Heart left ventricle (tissue), 16 donors: ENCODE data around the gene FBXO44. TPM values are rescaled to one million over a fixed set of nuclear protein-coding genes. Genes with fewer than 3 reads are reported as not detected.
A peak's percentile ranks its signal among the peaks of the same experiment; 100 is the strongest.

Source experiments
- ATAC-seq, 4 donors: fragments of 200-7000 bp; cut with Tn5 transposase; one replicate each; pipeline ENCODE4 v1.9.1; 2020 to 2022; ENCODE audit warnings: moderate library complexity in 4 of 4, mild to moderate bottlenecking in 3 of 4, moderate number of reproducible peaks in 1 of 4
- DNase-seq, 5 donors: peaks; one replicate each; pipeline ENCODE4 v3.0.0-alpha.2; 2020
- H3K27ac ChIP-seq, 12 donors: fragments of 200-600 bp; sonication (generic) in 4 of 12; one replicate each; pipeline versions ENCODE4 v1.5.0 to v1.8.0; 2016 to 2022; ENCODE audit warnings: mild to moderate bottlenecking in 2 of 12
- H3K27me3 ChIP-seq, 9 donors: fragments of 200-600 bp; sonication (generic) in 2 of 9; one replicate each; pipeline versions ENCODE4 v1.5.1 to v1.8.0; 2016 to 2022; ENCODE audit warnings: mild to moderate bottlenecking in 3 of 9
- H3K36me3 ChIP-seq, 9 donors: fragments of 200-600 bp; sonication (generic) in 2 of 9; one replicate each; pipeline versions ENCODE4 v1.5.0 to v1.8.0; 2018 to 2022; ENCODE audit warnings: mild to moderate bottlenecking in 2 of 9
- H3K4me1 ChIP-seq, 12 donors: fragments of 200-600 bp; sonication (generic) in 4 of 12; one replicate each; pipeline versions ENCODE4 v1.5.0 to v1.8.0; 2016 to 2022; ENCODE audit warnings: mild to moderate bottlenecking in 3 of 12
- H3K4me3 ChIP-seq, 12 donors: fragments of 200-600 bp; sonication (generic) in 4 of 12; one replicate each; pipeline versions ENCODE4 v1.5.0 to v1.8.0; 2017 to 2022; ENCODE audit warnings: mild to moderate bottlenecking in 9 of 12, moderate library complexity in 4 of 12
- H3K9me3 ChIP-seq, 12 donors: fragments of 200-600 bp; sonication (generic) in 4 of 12; one replicate each; pipeline versions ENCODE4 v1.5.0 to v1.8.0; 2016 to 2022; ENCODE audit warnings: mild to moderate bottlenecking in 1 of 12
- POLR2A ChIP-seq, 2 donors: fragments of 450-650 bp; IDR thresholded peaks; one replicate each; pipeline ENCODE4 v1.6.1; 2017; ENCODE audit warnings: antibody characterized with exemption in 2 of 2, mild to moderate bottlenecking in 2 of 2, moderate library complexity in 2 of 2
- WGBS, 4 donors: extraction: QIAGEN DNeasy Blood & Tissue Kit in 2 of 4; methylation state at CpG; one replicate each; pipeline versions ENCODE4 v1.1.5 to v1.1.7; 2013 to 2018; 5-methylcytosine and 5-hydroxymethylcytosine counted together
- intact Hi-C, 10 donors: fragments of 100-400 bp; cut with DNase I; formaldehyde crosslinking; loops; one replicate each; pipeline versions ENCODE4 v1.11.1 to v1.14.2; 2022
- polyA plus RNA-seq, 2 donors: library from polyadenylated mRNA; stranded (reverse); fragments of 200-250 nt; gene quantifications; one replicate each; pipeline ENCODE4 v1.2.3, GENCODE V29; 2013
- total RNA-seq, 9 donors: library from RNA; depleted of rRNA in 2 of 9; stranded (reverse); fragments of >200 nt in 2 of 9; fragmentation: NEBNext Ultra II Directional in 3 of 9; extraction: Animal tissue kit (Norgen Biotek cat#: 25700) in 3 of 9; gene quantifications; one replicate each; pipeline versions ENCODE4 v1.1.0 to v1.2.4, GENCODE V29; 2016 to 2023
- TF ChIP-seq, protein P1 (sequence below), 12 donors: fragments of 200-600 bp; sonication (generic) in 4 of 12; IDR thresholded peaks; one replicate each; pipeline versions ENCODE4 v1.5.0 to v1.8.0; 2018 to 2022; ENCODE audit warnings: antibody characterized with exemption in 12 of 12, mild to moderate bottlenecking in 5 of 12
- donor health status: ischemic (EF 13 %, LVEDD 7.1; RV severe dilation, severe dysfunction).
- donor health status: healthy with polysubstance abuse.
- donor health status: DM: no; HTN: yes; CAD: no.
- donor health status: DM: no; HTN: no; CAD: no.
- donor health status: ischemic (EF 25% LVEDD 6.9; RV normal size, moderate dysfunction).
- donor health status: ischemic (EF 25% LVEDD 5.7; RV mildly dilated, moderate dysfunction).
- donor health status: healthy.
- donor health status: DM: yes; HTN: yes; CAD: no.
- donor health status: ischemic (EF 35%, LVEDD 5.7; RV mildly dilated, moderate dysfunction).
- donor health status: nonischemic (EF 11% LVEDD 7.7; RV severe dilation, severe dysfunction).
- donor health status: DM: yes; HTN: yes; CAD: no.
- donor health status: PGD.
- donor health status: ischemic (EF 29% LVEDD 5.4; RV normal size, mild dysfunction).
- donor health status: nonischemic (EF 23%, LVEDD 6.1; RV moderate dilation, normal function).

The FBXO44 gene
- total and polyA plus RNA-seq, 11 donors: 9.8 to 19.1 (median 15.8) TPM

DNA sequence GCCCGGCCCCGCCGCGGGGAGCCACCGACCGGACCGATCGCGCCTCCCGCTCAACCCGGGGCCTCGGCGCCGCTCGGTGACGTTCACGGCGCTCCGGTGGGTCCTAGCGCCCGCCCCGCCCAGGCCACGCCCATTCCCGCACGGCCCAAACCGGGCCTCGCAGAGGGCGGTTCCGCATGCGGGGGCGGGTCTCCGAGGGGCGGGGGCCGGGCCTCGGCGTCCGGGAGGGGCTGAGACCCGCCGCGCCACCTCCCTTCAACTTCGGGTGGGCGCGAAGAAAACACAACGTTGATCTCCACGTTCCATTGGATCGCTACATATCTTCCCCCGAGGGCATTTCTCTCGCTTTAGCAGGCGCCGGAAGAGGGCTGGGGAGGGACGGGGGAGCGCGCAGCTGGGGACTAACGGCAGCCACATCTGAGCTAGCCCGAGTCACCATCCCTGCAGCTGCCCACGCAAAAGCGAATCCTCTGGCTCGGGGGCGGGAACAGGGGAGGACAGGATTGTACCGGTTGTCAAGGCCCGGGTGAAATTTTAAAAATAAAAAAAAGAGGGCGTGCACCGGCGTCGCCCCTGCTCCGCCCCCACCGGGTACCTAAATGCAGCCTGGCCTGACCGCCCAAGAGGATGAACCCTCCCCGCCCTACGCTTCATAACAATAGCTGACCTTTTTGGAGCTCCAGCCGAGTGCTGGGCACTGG, 26.5 kb downstream of the FBXO44 start, which contains the start of gene MAD2L2:
MAD2L2 (minus strand) TSS at position 78 of the 701 bp plus-strand sequence. CDS start 547 bp downstream, outside the sequence.
- DNase-seq: peak; percentile 90 to 93 (median 91)
- peak; percentile 90 to 98 (median 96) for ATAC-seq
- peak in 1 of 2 donors; percentile 63 for TF ChIP-seq POLR2A (IDR thresholded peaks at IDR 0.05)
- TF ChIP-seq, protein P1, sequence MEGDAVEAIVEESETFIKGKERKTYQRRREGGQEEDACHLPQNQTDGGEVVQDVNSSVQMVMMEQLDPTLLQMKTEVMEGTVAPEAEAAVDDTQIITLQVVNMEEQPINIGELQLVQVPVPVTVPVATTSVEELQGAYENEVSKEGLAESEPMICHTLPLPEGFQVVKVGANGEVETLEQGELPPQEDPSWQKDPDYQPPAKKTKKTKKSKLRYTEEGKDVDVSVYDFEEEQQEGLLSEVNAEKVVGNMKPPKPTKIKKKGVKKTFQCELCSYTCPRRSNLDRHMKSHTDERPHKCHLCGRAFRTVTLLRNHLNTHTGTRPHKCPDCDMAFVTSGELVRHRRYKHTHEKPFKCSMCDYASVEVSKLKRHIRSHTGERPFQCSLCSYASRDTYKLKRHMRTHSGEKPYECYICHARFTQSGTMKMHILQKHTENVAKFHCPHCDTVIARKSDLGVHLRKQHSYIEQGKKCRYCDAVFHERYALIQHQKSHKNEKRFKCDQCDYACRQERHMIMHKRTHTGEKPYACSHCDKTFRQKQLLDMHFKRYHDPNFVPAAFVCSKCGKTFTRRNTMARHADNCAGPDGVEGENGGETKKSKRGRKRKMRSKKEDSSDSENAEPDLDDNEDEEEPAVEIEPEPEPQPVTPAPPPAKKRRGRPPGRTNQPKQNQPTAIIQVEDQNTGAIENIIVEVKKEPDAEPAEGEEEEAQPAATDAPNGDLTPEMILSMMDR (IDR thresholded peaks at IDR 0.05): no peak
- peak within 1 kb of the TSS; percentile 74 to 97 (median 88) for H3K4me3 ChIP-seq
- H3K9me3 ChIP-seq: no peaks in the 10 kb centered on the region
- H3K36me3 ChIP-seq: peaks cover 0 to 10% (median 4%) of the 10 kb centered on the region in 9 donors
- 0 to 2% (median 1%) methylated on average over 43 to 71 of the region's 71 CpGs for WGBS, 4 donors
- peaks cover 0 to 12% (median 0%) of the 10 kb centered on the region in 9 donors for H3K27me3 ChIP-seq
- intact Hi-C loops: loop anchor here in 1 of 10 donors (5.0 kb wide), 1 partner anchor 36 kb away; no protein-coding TSS in a partner anchor
- peak within 1 kb of the TSS in 11 of 12 donors; percentile 74 to 93 (median 80) for H3K27ac ChIP-seq
- H3K4me1 ChIP-seq: peaks cover 0 to 23% (median 13%) of the 10 kb centered on the region in 12 donors

DNA sequence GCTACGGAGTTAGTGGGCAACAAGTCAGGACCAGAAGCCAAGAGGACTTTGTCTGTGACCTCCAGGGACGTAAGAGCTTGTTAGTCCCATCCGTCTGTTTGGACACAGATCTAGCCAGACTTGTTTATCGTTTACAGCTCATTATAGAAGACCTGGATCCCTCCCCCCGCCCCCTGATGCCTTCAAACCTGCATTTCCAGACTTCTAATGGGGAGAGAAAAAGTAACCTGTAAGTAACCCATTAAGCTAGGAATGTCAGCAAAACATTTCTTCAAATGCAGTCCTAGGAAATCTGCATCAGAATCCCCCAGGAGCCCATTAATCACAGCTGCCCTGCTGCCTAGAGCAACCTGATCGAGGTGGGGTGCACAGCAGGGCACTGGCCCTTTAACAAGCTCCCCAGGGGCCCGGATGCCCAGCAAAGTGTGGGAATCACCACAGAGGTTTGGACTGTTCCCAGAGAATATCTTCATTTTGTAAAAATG, 27.7 kb downstream of the FBXO44 start:
- intact Hi-C loops: loop anchor here in 2 of 10 donors (2.0 to 5.0 kb wide), 2 partner anchors 35 to 36 kb away; no protein-coding TSS in a partner anchor
- no peak for TF ChIP-seq POLR2A (IDR thresholded peaks at IDR 0.05)
- TF ChIP-seq, protein P1 (IDR thresholded peaks at IDR 0.05): no peak
- 46 to 56% (median 48%) methylated on average over 7 of the region's 7 CpGs for WGBS, 4 donors
- Histone ChIP-seq H3K27me3 (peaks cover 0 to 21% (median 0%) of the 10 kb centered on the region in 9 donors), H3K4me3 (peak overlapping the region in 3 of 12 donors; percentile 88 to 97 (median 91)), H3K9me3 (no peaks in the 10 kb centered on the region), H3K27ac (no peak overlapping the region), H3K36me3 (peaks cover 0 to 3% (median 0%) of the 10 kb centered on the region in 9 donors), H3K4me1 (peaks cover 0 to 23% (median 13%) of the 10 kb centered on the region in 12 donors)
- ATAC-seq: no peak
- DNase-seq: no peak

DNA sequence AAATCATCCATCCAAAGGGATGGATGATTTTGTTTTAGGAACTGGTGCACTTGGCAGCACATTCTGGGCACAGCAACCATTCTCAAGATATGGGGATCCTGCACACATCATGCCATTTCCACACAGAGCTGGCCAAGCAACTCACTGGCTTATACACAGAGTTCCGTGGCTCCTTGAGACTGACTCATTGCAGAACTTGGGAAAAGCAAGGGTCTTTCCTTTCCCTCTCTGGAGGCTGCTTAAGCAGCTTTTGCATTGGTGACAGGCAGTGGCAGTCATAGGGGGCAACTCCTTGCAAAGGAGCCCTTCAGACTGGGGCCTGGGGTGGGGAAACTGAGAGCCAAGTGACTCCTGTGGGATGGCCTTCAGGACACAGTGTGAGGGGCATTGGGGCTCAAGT, 28.1 kb downstream of the FBXO44 start:
- ATAC-seq (no peak), DNase-seq (no peak)
- intact Hi-C loops: loop anchor here in 2 of 10 donors (2.0 to 5.0 kb wide), 2 partner anchors 35 to 36 kb away; no protein-coding TSS in a partner anchor
- Histone ChIP-seq H3K36me3 (no peaks in the 10 kb centered on the region), H3K27me3 (peaks cover 0 to 24% (median 0%) of the 10 kb centered on the region in 9 donors), H3K9me3 (no peaks in the 10 kb centered on the region), H3K4me3 (no peak overlapping the region), H3K4me1 (peaks cover 0 to 23% (median 13%) of the 10 kb centered on the region in 12 donors), H3K27ac (no peak overlapping the region)
- TF ChIP-seq POLR2A (IDR thresholded peaks at IDR 0.05): no peak
- TF ChIP-seq, protein P1 (IDR thresholded peaks at IDR 0.05): no peak
- WGBS, 4 donors: 40 to 69% (median 58%) methylated on average over 1 of the region's 1 CpG

DNA sequence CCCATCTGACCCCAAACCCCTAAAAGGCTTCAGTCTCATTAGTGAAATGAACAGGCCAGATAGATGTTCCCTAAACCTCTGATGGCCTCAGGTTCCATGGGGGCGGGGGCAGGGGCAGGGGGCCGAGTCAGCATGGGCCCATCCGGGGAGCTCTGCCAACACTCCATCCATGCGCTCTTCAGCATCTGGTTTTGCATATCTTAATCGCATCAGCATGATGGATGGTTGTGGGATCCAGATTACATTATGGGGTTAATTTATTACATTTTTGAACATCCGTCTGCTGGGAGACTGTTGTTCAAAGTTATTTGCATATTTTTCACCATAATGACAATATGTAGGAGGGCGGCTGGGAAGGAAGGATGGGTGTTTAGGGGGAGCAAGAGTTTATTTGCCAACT, 29.4 kb downstream of the FBXO44 start:
- Histone ChIP-seq H3K4me1 (peaks cover 0 to 22% (median 13%) of the 10 kb centered on the region in 12 donors), H3K27me3 (peaks cover 0 to 37% (median 9%) of the 10 kb centered on the region in 9 donors), H3K9me3 (no peaks in the 10 kb centered on the region), H3K4me3 (no peak overlapping the region), H3K36me3 (no peaks in the 10 kb centered on the region), H3K27ac (no peak overlapping the region)
- DNase-seq: no peak
- no peak for ATAC-seq
- intact Hi-C loops: loop anchor here in 1 of 10 donors (5.0 kb wide), 1 partner anchor 33 kb away; no protein-coding TSS in a partner anchor
- TF ChIP-seq, protein P1 (IDR thresholded peaks at IDR 0.05): no peak
- no peak for TF ChIP-seq POLR2A (IDR thresholded peaks at IDR 0.05)
- WGBS, 4 donors: 61 to 68% (median 64%) methylated on average over 7 of the region's 7 CpGs
